LoVo (cell line): ENCODE results near the gene LHFPL3.
A peak's percentile ranks its signal among the peaks of the same experiment; 100 is the strongest.
"Not testable (repeated sequence)": the region's sequence is repeated elsewhere in the genome, so short reads cannot be mapped to it uniquely, and the experiment has no call there.

Experiments
- DNase-seq: peaks from one replicate; pipeline ENCODE4 v3.0.0-alpha.2; 2016; ENCODE audit warnings: low spot score

The LHFPL3 gene

GRCh38 chr7:104482362-104483037 lies 154.1 kb downstream of the LHFPL3 start:
- no peak for DNase-seq

GRCh38 chr7:104486931-104487330 lies 158.5 kb downstream of the LHFPL3 start:
- DNase-seq, result no peak

- DNase-seq, result no peak
Measured at GRCh38 chr7:104487642-104488041, 159.2 kb downstream of the LHFPL3 start.

GRCh38 chr7:104497379-104497967 lies 169.1 kb downstream of the LHFPL3 start:
- no peak for DNase-seq

- DNase-seq, result no peak
Measured at GRCh38 chr7:104499975-104500374, 171.6 kb downstream of the LHFPL3 start.

- DNase-seq, result no peak
Measured at GRCh38 chr7:104509874-104510273, 181.5 kb downstream of the LHFPL3 start.

GRCh38 chr7:104524853-104525252 lies 196.4 kb downstream of the LHFPL3 start:
- no peak for DNase-seq

- no peak for DNase-seq
Measured at GRCh38 chr7:104528142-104528541, 199.7 kb downstream of the LHFPL3 start.

- no peak for DNase-seq
Measured at GRCh38 chr7:104529567-104529966, 201.2 kb downstream of the LHFPL3 start.

GRCh38 chr7:104530251-104530650 lies 201.8 kb downstream of the LHFPL3 start:
- no peak for DNase-seq

- no peak for DNase-seq
Measured at GRCh38 chr7:104534149-104534548, 205.7 kb downstream of the LHFPL3 start.

- DNase-seq, result no peak
Measured at GRCh38 chr7:104535841-104536240, 207.4 kb downstream of the LHFPL3 start.

- no peak for DNase-seq
Measured at GRCh38 chr7:104536956-104537355, 208.6 kb downstream of the LHFPL3 start.

GRCh38 chr7:104538152-104538551 lies 209.7 kb downstream of the LHFPL3 start:
- DNase-seq, result no peak

- DNase-seq, result no peak
Measured at GRCh38 chr7:104541897-104542296, 213.5 kb downstream of the LHFPL3 start.

- no peak for DNase-seq
Measured at GRCh38 chr7:104548861-104549260, 220.5 kb downstream of the LHFPL3 start.

GRCh38 chr7:104550362-104550761 lies 222.0 kb downstream of the LHFPL3 start:
- DNase-seq, result no peak

- no peak for DNase-seq
Measured at GRCh38 chr7:104551226-104551625, 222.8 kb downstream of the LHFPL3 start.

- DNase-seq, result peak; percentile 62
Measured at GRCh38 chr7:104552102-104552501, 223.7 kb downstream of the LHFPL3 start.

GRCh38 chr7:104553074-104553473 lies 224.7 kb downstream of the LHFPL3 start:
- DNase-seq, result no peak

- DNase-seq, result not testable (repeated sequence)
Measured at GRCh38 chr7:104563350-104563901, 235.0 kb downstream of the LHFPL3 start.

- no peak for DNase-seq
Measured at GRCh38 chr7:104569751-104570150, 241.3 kb downstream of the LHFPL3 start.

GRCh38 chr7:104572554-104572953 lies 244.2 kb downstream of the LHFPL3 start:
- no peak for DNase-seq

- DNase-seq, result peak; percentile 8
Measured at GRCh38 chr7:104584620-104585019, 256.2 kb downstream of the LHFPL3 start.
